Caco-2 (cell line): ENCODE data around the gene NPAS2. TPM values are rescaled to one million over a fixed set of nuclear protein-coding genes. Genes with fewer than 3 reads are reported as not detected.

Experiments used
- BruUV-seq: library from RNA; stranded (reverse); fragments of 400-500 nt; replicated peaks from 2 replicates; lab custom pipeline; 2021; lab: Mats Ljungman, UMichigan
- CTCF ChIA-PET: fragments of 300-600 bp; sonication (Branson Sonifier 250); formaldehyde crosslinking; loops from one replicate; lab custom pipeline; 2022; ENCODE audit warnings: antibody characterized with exemption; lab: Charles Lee
- POLR2A ChIA-PET: fragments of 300-600 bp; sonication (Branson Sonifier 250); formaldehyde crosslinking; loops from one replicate; lab custom pipeline; 2022; ENCODE audit warnings: antibody characterized with exemption; lab: Charles Lee
- DNase-seq, 2 experiments: peaks; one replicate each; pipeline versions ENCODE4 v3.0.0 to v3.0.0-alpha.2; 2020 to 2022
- H3K27me3 ChIP-seq: replicated peaks from 2 replicates; pipeline ENCODE4 v1.6.0; 2011; ENCODE audit warnings: low read length; ENCODE audit not compliant: control insufficient read depth, insufficient read depth
- H3K36me3 ChIP-seq: 2 replicates; pipeline ENCODE4 v1.5.1; 2011; ENCODE audit warnings: low read length; ENCODE audit not compliant: control insufficient read depth, insufficient read depth
- H3K4me1 ChIP-seq: fragments of 250-450 bp; sonication (Bioruptor Pico); 2 replicates; pipeline ENCODE4 v1.5.1; 2020; ENCODE audit warnings: mild to moderate bottlenecking
- H3K4me3 ChIP-seq: 2 replicates; pipeline ENCODE4 v1.5.1; 2011; ENCODE audit warnings: low read depth, mild to moderate bottlenecking, control low read depth, low read length
- H3K9me3 ChIP-seq: fragments of 250-450 bp; sonication (Bioruptor Pico); 2 replicates; pipeline ENCODE4 v1.5.1; 2020; ENCODE audit warnings: mild to moderate bottlenecking, moderate library complexity
- H3K27ac Mint-ChIP-seq: one replicate; pipeline ENCODE4 v1.8.0; 2022; ENCODE audit warnings: mixed read lengths; ENCODE audit not compliant: unreplicated experiment
- H3K27me3 Mint-ChIP-seq: one replicate; pipeline ENCODE4 v1.8.0; 2022; ENCODE audit warnings: mixed read lengths; ENCODE audit not compliant: insufficient read depth, unreplicated experiment
- H3K36me3 Mint-ChIP-seq: one replicate; pipeline ENCODE4 v1.8.0; 2022; ENCODE audit warnings: mild to moderate bottlenecking, mixed read lengths; ENCODE audit not compliant: insufficient read depth, unreplicated experiment
- H3K4me1 Mint-ChIP-seq: one replicate; pipeline ENCODE4 v1.8.0; 2022; ENCODE audit warnings: low read depth, mixed read lengths; ENCODE audit not compliant: unreplicated experiment
- H3K4me3 Mint-ChIP-seq: one replicate; pipeline ENCODE4 v1.8.0; 2022; ENCODE audit warnings: mild to moderate bottlenecking, moderate library complexity, mixed read lengths; ENCODE audit not compliant: unreplicated experiment
- H3K9me3 Mint-ChIP-seq: one replicate; pipeline ENCODE4 v1.8.0; 2022; ENCODE audit warnings: mixed read lengths; ENCODE audit not compliant: unreplicated experiment
- intact Hi-C: fragments of 100-400 bp; cut with micrococcal nuclease; formaldehyde crosslinking; loops from one replicate; pipeline ENCODE4 v1.10.0; 2022; ENCODE audit not compliant: unreplicated experiment
- total RNA-seq: library from RNA; stranded (reverse); gene quantifications from 2 replicates; pipeline ENCODE4 v1.2.3, GENCODE V29; 2022
- TF ChIP-seq, protein P1 (sequence below), 2 experiments: fragments of 200-600 bp in 1 of 2; IDR thresholded peaks; 1 replicate in 1 of 2; 2 replicates in 1 of 2; pipeline versions ENCODE4 v1.5.1 to v1.8.0; 2011 to 2022; ENCODE audit warnings: antibody characterized with exemption in 1 of 2, control low read depth in 1 of 2, inconsistent platforms in 1 of 2, low read depth in 1 of 2, low read length in 1 of 2, mild to moderate bottlenecking in 1 of 2, moderate library complexity in 1 of 2; ENCODE audit not compliant: insufficient read depth in 1 of 2, severe bottlenecking in 1 of 2, unreplicated experiment in 1 of 2

NPAS2 gene
- total RNA-seq, 1 experiment from 2014 or later, result 2.8 TPM

DNA sequence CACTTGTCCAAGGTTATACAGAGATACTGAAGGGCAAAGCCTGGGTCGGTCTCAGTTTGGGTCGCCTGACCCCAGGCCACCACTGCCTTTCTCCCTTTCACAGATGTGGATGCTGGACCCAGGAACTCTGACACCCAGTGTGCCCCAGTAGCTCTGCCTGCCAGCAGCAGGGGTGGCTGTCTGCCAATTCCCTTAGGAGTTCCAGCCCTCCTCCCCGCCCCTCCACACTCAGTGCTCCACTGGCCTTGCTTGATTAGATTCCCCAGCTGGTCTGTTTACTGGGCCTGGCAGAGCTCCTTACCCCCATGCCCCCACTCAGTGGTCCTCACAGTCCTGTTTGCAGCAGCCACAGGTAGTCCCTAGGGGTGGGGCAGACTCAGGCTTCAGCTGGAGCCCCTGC is 75.5 kb downstream of the NPAS2 start:
- Histone ChIP-seq H3K9me3 (no peaks in the 10 kb centered on the region), H3K4me1 (peaks cover 14% of the 10 kb centered on the region; the same call in 1 of the 2 replicates), H3K4me3 (no peak overlapping the region), H3K27me3 (no peaks in the 10 kb centered on the region), H3K36me3 (no peaks in the 10 kb centered on the region)
- Mint-ChIP-seq H3K27ac (no peak overlapping the region), H3K9me3 (no peaks in the 10 kb centered on the region), H3K36me3 (no peaks in the 10 kb centered on the region), H3K4me1 (peaks cover 4% of the 10 kb centered on the region), H3K27me3 (no peaks in the 10 kb centered on the region), H3K4me3 (no peak overlapping the region)
- intact Hi-C loops, result no loop called here
- CTCF ChIA-PET, result no interaction called here
- POLR2A ChIA-PET, result no interaction called here
- BruUV-seq, result no TSS peak
- DNase-seq, result no peak
- TF ChIP-seq, protein P1, sequence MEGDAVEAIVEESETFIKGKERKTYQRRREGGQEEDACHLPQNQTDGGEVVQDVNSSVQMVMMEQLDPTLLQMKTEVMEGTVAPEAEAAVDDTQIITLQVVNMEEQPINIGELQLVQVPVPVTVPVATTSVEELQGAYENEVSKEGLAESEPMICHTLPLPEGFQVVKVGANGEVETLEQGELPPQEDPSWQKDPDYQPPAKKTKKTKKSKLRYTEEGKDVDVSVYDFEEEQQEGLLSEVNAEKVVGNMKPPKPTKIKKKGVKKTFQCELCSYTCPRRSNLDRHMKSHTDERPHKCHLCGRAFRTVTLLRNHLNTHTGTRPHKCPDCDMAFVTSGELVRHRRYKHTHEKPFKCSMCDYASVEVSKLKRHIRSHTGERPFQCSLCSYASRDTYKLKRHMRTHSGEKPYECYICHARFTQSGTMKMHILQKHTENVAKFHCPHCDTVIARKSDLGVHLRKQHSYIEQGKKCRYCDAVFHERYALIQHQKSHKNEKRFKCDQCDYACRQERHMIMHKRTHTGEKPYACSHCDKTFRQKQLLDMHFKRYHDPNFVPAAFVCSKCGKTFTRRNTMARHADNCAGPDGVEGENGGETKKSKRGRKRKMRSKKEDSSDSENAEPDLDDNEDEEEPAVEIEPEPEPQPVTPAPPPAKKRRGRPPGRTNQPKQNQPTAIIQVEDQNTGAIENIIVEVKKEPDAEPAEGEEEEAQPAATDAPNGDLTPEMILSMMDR (IDR thresholded peaks at IDR 0.05; ENCODE audit: insufficient read depth in 1 of 2, low read depth in 1 of 2, low read length in 1 of 2, severe bottlenecking in 1 of 2, unreplicated experiment in 1 of 2), result no peak

DNA sequence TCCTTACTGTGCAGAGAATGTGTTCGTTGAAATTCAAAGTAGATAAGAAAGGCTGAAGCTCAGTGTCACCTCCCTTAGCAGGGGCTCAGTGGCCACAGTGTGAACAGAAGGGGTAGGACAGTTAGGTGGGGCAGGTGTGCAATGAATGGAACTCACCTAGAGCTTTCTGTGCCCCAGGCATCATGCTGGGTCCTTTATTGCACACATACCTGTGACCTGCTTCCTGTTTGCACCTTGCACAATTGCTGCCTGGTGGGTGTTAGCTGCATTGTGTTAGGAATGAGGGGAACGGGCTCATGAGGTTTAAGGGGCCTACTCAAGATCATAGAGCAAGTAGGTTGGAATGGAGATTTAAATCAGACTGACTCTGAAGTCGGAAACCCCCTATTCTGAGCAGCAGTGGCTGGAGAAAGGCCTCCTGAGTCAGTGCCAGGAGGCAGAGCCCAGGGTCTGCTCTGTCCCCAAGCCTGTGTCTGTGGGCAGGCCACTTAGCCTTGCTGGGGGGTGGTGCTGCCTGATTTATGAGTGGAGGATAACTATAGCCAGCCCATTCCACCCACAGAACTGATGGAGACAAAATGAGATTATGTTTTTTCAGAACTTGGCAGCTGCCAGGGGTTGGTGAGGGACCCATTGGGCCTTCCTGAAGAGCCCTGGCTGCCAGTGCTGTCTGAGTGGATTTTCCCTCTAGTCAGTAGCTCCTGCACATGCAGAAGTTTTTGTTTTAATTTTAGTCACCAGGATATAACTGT is 76.2 kb downstream of the NPAS2 start:
- ChIA-PET POLR2A (no interaction called here), CTCF (no interaction called here)
- H3K27ac Mint-ChIP-seq, result no peak overlapping the region
- Histone ChIP-seq H3K4me3 (no peak overlapping the region), H3K4me1 (peaks cover 14% of the 10 kb centered on the region; the same call in 1 of the 2 replicates), H3K36me3 (no peaks in the 10 kb centered on the region), H3K27me3 (no peaks in the 10 kb centered on the region), H3K9me3 (no peaks in the 10 kb centered on the region)
- H3K4me1 Mint-ChIP-seq, result peaks cover 4% of the 10 kb centered on the region
- intact Hi-C loops, result no loop called here
- BruUV-seq, result no TSS peak
- H3K36me3 Mint-ChIP-seq, result no peaks in the 10 kb centered on the region
- no peaks in the 10 kb centered on the region for H3K27me3 Mint-ChIP-seq
- no peak for DNase-seq
- TF ChIP-seq, protein P1 (IDR thresholded peaks at IDR 0.05; ENCODE audit: insufficient read depth in 1 of 2, low read depth in 1 of 2, low read length in 1 of 2, severe bottlenecking in 1 of 2, unreplicated experiment in 1 of 2), result no peak
- H3K4me3 Mint-ChIP-seq, result no peak overlapping the region
- H3K9me3 Mint-ChIP-seq, result no peaks in the 10 kb centered on the region

DNA sequence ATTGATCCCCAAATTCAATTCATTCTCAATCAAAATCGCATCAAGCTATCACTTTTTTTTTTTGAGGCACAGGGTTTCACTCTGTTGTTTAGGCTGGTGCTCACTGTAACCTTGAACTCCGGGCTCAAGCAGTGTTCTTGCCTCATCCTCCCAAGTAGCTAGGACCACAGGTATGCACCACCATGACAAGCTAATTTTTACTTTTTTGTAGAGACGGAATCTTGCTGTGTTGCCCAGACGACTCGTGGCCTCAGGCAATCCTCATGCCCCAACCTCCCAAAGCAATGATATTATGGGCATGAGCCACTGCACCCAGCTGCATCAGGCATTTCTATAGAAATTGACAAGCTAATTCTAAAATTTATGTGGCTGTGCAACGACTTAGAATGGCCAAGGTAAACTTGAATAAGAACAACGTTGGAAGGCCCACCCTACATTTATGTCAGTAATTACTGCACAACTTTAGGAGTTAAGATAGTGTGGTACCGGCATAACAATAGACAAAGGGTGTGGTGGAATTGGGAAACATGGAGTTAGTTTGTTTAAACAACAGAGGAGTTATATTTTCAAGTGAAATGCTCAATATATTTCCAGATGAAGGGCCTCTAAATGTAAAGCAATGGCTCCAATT is 78.2 kb downstream of the NPAS2 start:
- Histone ChIP-seq H3K9me3 (no peaks in the 10 kb centered on the region), H3K36me3 (no peaks in the 10 kb centered on the region), H3K27me3 (no peaks in the 10 kb centered on the region), H3K4me1 (peaks cover 18% of the 10 kb centered on the region), H3K4me3 (no peak overlapping the region)
- Mint-ChIP-seq H3K27me3 (no peaks in the 10 kb centered on the region), H3K9me3 (no peaks in the 10 kb centered on the region), H3K4me3 (no peak overlapping the region), H3K4me1 (peaks cover 15% of the 10 kb centered on the region), H3K27ac (no peak overlapping the region), H3K36me3 (no peaks in the 10 kb centered on the region)
- DNase-seq, result no peak
- ChIA-PET POLR2A (no interaction called here), CTCF (no interaction called here)
- TF ChIP-seq, protein P1 (IDR thresholded peaks at IDR 0.05; ENCODE audit: insufficient read depth in 1 of 2, low read depth in 1 of 2, low read length in 1 of 2, severe bottlenecking in 1 of 2, unreplicated experiment in 1 of 2), result no peak
- intact Hi-C loops, result no loop called here
- no TSS peak for BruUV-seq
